Measurements from ENCODE around the gene UMODL1.

The UMODL1 gene, protein sequence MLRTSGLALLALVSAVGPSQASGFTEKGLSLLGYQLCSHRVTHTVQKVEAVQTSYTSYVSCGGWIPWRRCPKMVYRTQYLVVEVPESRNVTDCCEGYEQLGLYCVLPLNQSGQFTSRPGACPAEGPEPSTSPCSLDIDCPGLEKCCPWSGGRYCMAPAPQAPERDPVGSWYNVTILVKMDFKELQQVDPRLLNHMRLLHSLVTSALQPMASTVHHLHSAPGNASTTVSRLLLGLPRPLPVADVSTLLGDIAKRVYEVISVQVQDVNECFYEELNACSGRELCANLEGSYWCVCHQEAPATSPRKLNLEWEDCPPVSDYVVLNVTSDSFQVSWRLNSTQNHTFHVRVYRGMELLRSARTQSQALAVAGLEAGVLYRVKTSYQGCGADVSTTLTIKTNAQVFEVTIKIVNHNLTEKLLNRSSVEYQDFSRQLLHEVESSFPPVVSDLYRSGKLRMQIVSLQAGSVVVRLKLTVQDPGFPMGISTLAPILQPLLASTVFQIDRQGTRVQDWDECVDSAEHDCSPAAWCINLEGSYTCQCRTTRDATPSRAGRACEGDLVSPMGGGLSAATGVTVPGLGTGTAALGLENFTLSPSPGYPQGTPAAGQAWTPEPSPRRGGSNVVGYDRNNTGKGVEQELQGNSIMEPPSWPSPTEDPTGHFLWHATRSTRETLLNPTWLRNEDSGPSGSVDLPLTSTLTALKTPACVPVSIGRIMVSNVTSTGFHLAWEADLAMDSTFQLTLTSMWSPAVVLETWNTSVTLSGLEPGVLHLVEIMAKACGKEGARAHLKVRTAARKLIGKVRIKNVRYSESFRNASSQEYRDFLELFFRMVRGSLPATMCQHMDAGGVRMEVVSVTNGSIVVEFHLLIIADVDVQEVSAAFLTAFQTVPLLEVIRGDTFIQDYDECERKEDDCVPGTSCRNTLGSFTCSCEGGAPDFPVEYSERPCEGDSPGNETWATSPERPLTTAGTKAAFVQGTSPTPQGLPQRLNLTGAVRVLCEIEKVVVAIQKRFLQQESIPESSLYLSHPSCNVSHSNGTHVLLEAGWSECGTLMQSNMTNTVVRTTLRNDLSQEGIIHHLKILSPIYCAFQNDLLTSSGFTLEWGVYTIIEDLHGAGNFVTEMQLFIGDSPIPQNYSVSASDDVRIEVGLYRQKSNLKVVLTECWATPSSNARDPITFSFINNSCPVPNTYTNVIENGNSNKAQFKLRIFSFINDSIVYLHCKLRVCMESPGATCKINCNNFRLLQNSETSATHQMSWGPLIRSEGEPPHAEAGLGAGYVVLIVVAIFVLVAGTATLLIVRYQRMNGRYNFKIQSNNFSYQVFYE

GRCh38 chr21:42071146-42071737 is at the start of gene UMODL1:
UMODL1 (plus strand) TSS chr21:42071317; CDS start chr21:42071317, 0 bp downstream.
- DNase-seq, result no peak
- Mint-ChIP-seq H3K9me3 (no peaks in the 10 kb centered on the region), H3K27ac (peak within 1 kb of the TSS; percentile 10), H3K4me3 (no peak within 1 kb of the TSS), H3K27me3 (no peaks in the 10 kb centered on the region), H3K4me1 (peaks cover 4% of the 10 kb centered on the region), H3K36me3 (ENCODE audit: low read depth) (no peaks in the 10 kb centered on the region)
- ATAC-seq, result no peak

GRCh38 chr21:42021371-42022090 is 49.6 kb upstream of the UMODL1 start:
- no peaks in the 10 kb centered on the region for H3K36me3 Mint-ChIP-seq (ENCODE audit: low read depth)
- no peak for ATAC-seq
- no peaks in the 10 kb centered on the region for H3K9me3 Mint-ChIP-seq
- no peaks in the 10 kb centered on the region for H3K27me3 Mint-ChIP-seq
- H3K4me3 Mint-ChIP-seq, result no peak overlapping the region
- H3K4me1 Mint-ChIP-seq, result no peaks in the 10 kb centered on the region
- H3K27ac Mint-ChIP-seq, result no peak overlapping the region
- DNase-seq, result no peak

DNA sequence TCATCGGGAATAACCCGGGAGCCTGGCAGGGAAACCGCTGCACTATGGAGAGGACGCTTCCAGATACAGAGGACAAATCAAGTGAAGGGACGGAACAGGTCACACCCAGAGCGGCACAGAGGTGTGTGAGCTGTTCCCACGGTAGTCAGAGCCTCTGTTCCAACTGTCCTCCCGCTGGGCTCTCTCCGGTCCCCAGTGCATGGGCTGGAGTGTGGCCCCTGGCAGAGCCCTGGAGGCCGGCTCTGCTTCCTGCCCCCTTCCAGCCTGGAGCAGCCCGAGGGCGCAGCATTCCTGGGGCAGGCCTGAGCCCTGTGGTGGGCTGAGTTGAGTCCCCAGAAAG is 49.1 kb upstream of the UMODL1 start:
- Mint-ChIP-seq H3K36me3 (ENCODE audit: low read depth) (no peaks in the 10 kb centered on the region), H3K9me3 (no peaks in the 10 kb centered on the region), H3K27ac (no peak overlapping the region), H3K4me3 (no peak overlapping the region), H3K27me3 (no peaks in the 10 kb centered on the region), H3K4me1 (no peaks in the 10 kb centered on the region)
- DNase-seq (no peak), ATAC-seq (no peak)

DNA sequence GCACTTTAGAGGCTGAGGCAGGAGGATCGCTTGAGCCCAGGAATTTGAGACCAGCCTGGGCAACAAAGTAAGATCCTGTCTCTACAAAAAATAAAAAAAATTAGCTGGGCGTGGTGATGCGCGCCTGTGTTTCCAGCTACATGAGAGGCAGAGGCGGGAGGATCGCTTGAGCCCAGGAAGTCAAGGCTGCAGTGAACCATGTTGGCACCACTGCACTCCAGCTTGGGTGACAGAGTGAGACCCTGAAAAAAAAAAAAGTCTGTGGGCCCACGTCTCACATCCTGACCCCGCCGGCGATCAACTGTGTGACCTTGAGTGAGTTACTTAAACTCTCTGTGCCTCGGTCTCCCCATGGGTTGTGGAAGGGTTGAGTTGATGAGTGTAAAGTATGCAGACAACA is 48.2 kb upstream of the UMODL1 start:
- no peak for DNase-seq
- Mint-ChIP-seq H3K27ac (no peak overlapping the region), H3K36me3 (ENCODE audit: low read depth) (no peaks in the 10 kb centered on the region)

GRCh38 chr21:42025376-42026081 is 45.6 kb upstream of the UMODL1 start:
- DNase-seq, result no peak
- no peaks in the 10 kb centered on the region for H3K27me3 Mint-ChIP-seq
- H3K4me1 Mint-ChIP-seq, result no peaks in the 10 kb centered on the region
- no peak overlapping the region for H3K27ac Mint-ChIP-seq
- H3K9me3 Mint-ChIP-seq, result no peaks in the 10 kb centered on the region
- no peak overlapping the region for H3K4me3 Mint-ChIP-seq
- ATAC-seq, result no peak
- no peaks in the 10 kb centered on the region for H3K36me3 Mint-ChIP-seq (ENCODE audit: low read depth)

More for the DNA sequence above, 48.2 kb upstream of the UMODL1 start:
- no peaks in the 10 kb centered on the region for H3K9me3 Mint-ChIP-seq
- H3K4me3 Mint-ChIP-seq, result no peak overlapping the region
- H3K4me1 Mint-ChIP-seq, result no peaks in the 10 kb centered on the region
- H3K27me3 Mint-ChIP-seq, result no peaks in the 10 kb centered on the region
- no peak for ATAC-seq

DNA sequence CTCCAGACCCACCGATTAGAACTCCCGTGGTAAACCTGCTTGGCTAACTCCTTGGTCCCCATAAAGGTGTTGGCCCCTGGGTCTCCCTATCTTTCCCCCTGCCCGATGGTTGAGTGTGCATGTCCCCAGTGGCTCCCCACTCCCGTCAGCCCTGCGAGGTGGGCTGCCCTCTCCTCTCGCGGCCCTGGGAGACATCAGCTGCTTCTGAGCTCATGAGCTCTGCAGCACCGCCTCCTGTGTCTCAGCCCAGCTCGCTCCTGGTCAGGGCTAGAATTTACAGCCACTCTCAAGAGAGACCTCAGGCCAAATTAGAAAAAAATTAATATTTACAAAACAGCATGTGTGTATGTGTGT is 45.1 kb upstream of the UMODL1 start:
- Mint-ChIP-seq H3K27me3 (no peaks in the 10 kb centered on the region), H3K27ac (no peak overlapping the region), H3K36me3 (ENCODE audit: low read depth) (no peaks in the 10 kb centered on the region), H3K9me3 (no peaks in the 10 kb centered on the region), H3K4me3 (no peak overlapping the region), H3K4me1 (no peaks in the 10 kb centered on the region)
- DNase-seq (no peak), ATAC-seq (no peak)

GRCh38 chr21:42027085-42027821 is 43.9 kb upstream of the UMODL1 start:
- Mint-ChIP-seq H3K27me3 (no peaks in the 10 kb centered on the region), H3K9me3 (no peaks in the 10 kb centered on the region), H3K4me3 (no peak overlapping the region), H3K36me3 (ENCODE audit: low read depth) (no peaks in the 10 kb centered on the region), H3K27ac (no peak overlapping the region), H3K4me1 (no peaks in the 10 kb centered on the region)
- ATAC-seq (no peak), DNase-seq (no peak)

DNA sequence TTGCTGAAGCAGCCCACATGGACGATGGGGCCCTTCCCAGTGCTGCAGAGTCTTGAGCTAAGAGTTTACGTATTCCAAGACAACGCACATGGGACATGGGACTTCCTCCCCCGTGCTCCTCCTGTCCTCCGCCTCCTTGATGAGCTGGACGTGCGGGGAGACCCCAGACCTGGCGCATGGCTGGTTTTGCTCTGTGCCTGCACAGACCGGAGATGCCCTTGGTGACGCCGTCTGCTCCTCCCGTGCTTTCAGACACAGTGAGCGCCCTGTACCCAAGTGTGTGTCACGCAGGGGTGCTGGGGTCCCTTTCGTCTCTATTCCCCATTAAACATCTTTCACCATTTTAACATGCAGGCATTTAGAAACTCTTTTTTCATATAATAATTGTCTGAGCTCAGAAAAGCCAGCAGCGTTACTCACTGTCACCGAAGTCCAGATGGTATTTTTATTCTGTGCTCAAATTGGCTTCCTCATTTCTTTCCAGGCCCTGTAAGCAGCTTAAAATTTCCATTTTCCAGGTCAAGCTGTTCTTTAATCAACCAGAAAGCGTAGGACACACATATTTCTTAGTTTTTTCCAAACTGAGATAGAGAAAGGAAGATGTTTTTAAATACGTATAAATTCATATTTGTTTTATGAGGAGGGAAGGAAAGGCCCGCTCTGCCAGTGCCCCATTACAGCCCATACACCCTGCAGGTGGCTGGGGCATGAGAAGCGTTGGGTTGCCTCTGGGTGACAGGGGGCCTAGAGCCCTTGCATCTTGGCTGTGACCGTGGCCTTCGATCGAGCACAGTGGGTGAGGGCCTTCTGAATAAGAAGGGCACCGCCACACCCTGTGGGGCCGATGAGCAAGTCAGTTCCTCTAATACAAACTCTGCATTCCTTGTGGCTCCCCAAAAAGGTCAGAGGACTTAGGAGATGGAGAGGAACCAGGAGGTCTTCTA is 43.0 kb upstream of the UMODL1 start:
- ATAC-seq, result peak; percentile 43
- no peaks in the 10 kb centered on the region for H3K9me3 Mint-ChIP-seq
- H3K27me3 Mint-ChIP-seq, result no peaks in the 10 kb centered on the region
- H3K36me3 Mint-ChIP-seq (ENCODE audit: low read depth), result no peaks in the 10 kb centered on the region
- DNase-seq, result no peak
- no peak overlapping the region for H3K4me3 Mint-ChIP-seq
- H3K4me1 Mint-ChIP-seq, result no peaks in the 10 kb centered on the region
- H3K27ac Mint-ChIP-seq, result no peak overlapping the region

DNA sequence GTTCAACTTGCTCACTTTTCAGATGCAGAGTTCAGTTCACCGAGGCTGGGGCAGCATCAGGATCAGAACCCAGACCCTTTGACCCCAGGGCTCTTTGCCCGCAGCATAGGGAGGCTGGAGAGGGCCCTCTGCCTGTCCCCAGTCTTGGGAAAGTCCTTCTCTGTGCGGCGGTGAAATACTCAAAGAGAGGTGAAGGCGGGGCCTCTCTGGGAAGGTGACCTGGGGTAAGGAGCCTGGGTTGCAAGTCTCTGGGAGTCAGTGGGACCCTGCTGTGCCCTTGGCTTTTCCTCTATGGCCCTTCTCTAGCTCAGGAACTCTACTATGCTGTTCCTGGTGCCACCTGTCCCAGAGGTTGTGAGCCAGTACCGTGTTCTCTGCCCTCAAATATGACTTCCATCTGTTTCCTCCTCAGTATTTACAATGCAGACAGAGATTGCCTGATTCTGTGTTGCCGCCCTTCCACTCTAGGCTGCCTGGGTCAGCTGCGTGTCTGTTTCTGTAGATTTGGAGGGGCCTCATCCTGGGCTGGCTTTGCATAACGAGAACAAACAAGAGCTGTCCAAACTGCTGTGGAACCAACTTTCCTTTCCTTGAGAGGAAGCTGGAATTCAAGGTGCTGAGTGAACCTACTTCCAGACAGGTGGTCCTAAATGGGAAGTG is 42.2 kb upstream of the UMODL1 start:
- H3K4me1 Mint-ChIP-seq, result no peaks in the 10 kb centered on the region
- H3K27me3 Mint-ChIP-seq, result no peaks in the 10 kb centered on the region
- no peak for ATAC-seq
- no peak overlapping the region for H3K4me3 Mint-ChIP-seq
- H3K27ac Mint-ChIP-seq, result no peak overlapping the region
- no peak for DNase-seq
- H3K36me3 Mint-ChIP-seq (ENCODE audit: low read depth), result no peaks in the 10 kb centered on the region
- no peaks in the 10 kb centered on the region for H3K9me3 Mint-ChIP-seq

DNA sequence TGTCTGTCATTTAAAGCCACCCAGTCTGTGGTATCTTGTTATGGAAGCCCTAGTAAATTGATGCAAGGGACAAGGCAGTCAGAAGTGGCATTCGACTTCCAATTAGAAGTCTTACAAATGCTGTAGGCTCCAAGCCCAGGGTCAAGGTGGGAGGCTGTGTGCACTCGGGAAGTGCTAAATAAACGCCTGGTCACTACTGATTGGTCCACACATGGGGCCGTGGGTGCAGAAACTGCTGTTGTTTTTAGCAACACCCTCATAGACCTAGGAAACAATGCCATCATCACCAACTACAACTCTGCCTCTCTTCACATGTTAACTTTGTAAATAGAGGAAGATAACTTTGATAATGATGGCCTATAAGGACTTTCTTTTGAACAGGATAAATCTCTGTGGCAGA is 40.8 kb upstream of the UMODL1 start:
- H3K27me3 Mint-ChIP-seq, result no peaks in the 10 kb centered on the region
- H3K4me1 Mint-ChIP-seq, result no peaks in the 10 kb centered on the region
- no peak overlapping the region for H3K4me3 Mint-ChIP-seq
- DNase-seq (no peak), ATAC-seq (no peak)
- no peak overlapping the region for H3K27ac Mint-ChIP-seq
- H3K9me3 Mint-ChIP-seq, result no peaks in the 10 kb centered on the region
- H3K36me3 Mint-ChIP-seq (ENCODE audit: low read depth), result no peaks in the 10 kb centered on the region

DNA sequence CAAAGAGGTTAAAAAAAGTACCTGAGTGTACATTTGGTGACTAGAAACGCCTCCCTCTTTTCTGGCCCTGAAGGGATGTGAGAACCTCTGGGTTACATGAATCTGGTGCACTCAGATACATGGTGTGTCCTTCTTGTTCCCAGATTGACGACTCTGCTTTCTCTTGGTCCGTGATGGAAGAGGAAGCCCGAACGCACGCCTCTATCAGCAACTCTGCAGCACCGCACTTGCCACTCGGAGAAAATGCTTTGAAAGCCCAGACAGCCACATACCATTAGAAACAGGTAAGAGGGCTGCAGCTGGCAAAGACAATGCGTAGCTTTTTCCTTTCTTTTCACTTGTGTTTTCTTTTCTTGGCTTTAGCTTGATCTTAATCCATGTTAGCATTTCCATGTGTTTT is 39.9 kb upstream of the UMODL1 start:
- no peaks in the 10 kb centered on the region for H3K9me3 Mint-ChIP-seq
- H3K27ac Mint-ChIP-seq, result no peak overlapping the region
- H3K4me1 Mint-ChIP-seq, result no peaks in the 10 kb centered on the region
- no peaks in the 10 kb centered on the region for H3K27me3 Mint-ChIP-seq
- no peaks in the 10 kb centered on the region for H3K36me3 Mint-ChIP-seq (ENCODE audit: low read depth)
- ATAC-seq (no peak), DNase-seq (no peak)
- H3K4me3 Mint-ChIP-seq, result no peak overlapping the region

DNA sequence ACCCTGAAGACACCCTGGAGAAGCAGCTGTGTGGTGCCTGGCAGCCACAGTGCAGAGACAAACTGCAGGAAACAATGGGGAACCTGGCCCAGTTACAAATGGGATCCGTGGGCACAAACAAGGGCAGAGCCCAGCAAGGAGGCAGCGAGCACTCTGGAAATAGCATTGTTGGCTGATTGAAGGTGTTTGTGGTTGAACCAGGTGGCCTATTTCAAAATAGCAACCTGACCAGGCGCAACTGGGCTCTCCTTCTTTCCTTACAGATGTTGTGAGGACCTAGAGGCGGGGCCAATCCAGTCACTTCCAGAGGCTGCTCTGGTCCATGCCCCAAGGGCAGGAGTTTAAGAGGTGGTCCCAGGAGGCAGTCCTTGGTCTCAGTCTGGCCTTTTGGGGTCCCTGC is 39.3 kb upstream of the UMODL1 start:
- no peak for DNase-seq
- no peak for ATAC-seq
- no peaks in the 10 kb centered on the region for H3K9me3 Mint-ChIP-seq

More for the DNA sequence above, 39.3 kb upstream of the UMODL1 start:
- Mint-ChIP-seq H3K27me3 (no peaks in the 10 kb centered on the region), H3K36me3 (ENCODE audit: low read depth) (no peaks in the 10 kb centered on the region), H3K4me1 (no peaks in the 10 kb centered on the region), H3K4me3 (no peak overlapping the region), H3K27ac (no peak overlapping the region)

All from activated naive CD8-positive, alpha-beta T cell treated with anti-CD3 and anti-CD28 coated beads, Interleukin-2, amount 50 U/mL, for 24 hours (primary cell).